HG02678 (cell line): ENCODE measurements around the gene VANGL1.

ENCODE experiments used
- ATAC-seq: cut with Tn5 transposase; IDR thresholded peaks from one replicate; pipeline ENCODE4 v1.9.1; 2021; ENCODE audit warnings: mild to moderate bottlenecking, moderate library complexity; ENCODE audit not compliant: unreplicated experiment

Gene VANGL1

DNA sequence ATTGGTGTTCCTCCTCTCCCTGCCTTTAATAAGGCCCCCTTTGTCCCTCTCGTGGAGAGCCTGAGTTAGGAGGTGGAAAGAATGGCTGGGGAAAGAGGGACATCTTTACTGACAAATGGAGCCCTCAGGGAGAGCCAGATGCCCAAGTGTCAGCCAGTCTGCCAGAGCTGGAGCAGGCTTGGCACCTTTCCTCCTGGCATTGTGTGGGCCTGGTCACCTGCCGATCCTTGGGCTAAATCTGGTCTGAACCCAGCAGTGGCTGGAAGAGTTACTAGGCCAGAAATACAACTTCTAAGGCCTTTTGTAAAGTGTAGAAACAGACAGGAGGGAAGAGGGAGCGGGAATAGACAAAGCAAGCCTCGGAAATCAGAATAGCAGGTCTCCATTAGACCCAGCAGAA lies 24.9 kb downstream of the VANGL1 start:
- ATAC-seq, result no peak

GRCh38 chr1:115668579-115668978 lies 26.8 kb downstream of the VANGL1 start:
- ATAC-seq, result no peak

GRCh38 chr1:115669002-115669673 lies 27.4 kb downstream of the VANGL1 start:
- no peak for ATAC-seq

GRCh38 chr1:115669886-115670285 lies 28.1 kb downstream of the VANGL1 start:
- ATAC-seq, result no peak

- ATAC-seq, result no peak
These were observed 28.9 kb downstream of the VANGL1 start for GRCh38 chr1:115670476-115671175.

DNA sequence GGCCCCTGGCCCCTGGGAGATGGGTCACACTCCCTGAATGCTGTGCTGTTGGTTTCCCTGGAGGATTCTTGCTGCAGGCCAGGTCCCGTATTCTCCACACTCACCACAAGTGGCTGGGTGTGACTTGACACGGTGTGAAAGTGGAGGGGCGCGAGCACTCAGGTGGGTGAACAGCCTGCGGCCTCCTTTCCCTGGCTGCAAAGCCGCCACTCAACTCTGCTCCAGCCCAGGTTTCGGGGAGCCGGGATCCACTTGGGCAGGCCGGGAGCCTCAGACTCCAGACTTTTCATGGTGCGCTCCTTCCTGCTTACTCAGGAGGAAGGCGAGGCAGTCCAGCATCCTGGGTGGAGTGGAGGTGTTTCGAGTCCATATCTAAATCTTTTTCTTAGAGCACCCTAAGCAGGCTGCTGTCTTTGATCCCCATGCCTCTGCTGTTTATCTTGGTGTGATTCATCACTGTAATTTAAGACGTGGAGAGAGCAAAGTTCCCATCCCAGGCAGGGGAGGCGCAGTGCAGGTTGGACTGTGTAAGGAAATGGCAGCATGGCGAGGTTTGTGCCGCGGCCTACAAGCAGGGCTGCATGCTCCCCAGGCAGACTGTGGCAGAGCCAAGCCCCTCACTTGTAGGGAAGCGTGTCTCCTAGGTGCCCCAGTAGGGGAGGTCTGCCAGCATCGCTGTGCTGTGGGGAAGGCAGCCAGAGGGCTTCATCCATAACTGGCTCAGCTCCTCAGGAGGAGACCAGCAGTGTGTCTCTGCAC lies 29.6 kb downstream of the VANGL1 start:
- no peak for ATAC-seq

- no peak for ATAC-seq
These were observed 30.6 kb downstream of the VANGL1 start for GRCh38 chr1:115672224-115673009.

DNA sequence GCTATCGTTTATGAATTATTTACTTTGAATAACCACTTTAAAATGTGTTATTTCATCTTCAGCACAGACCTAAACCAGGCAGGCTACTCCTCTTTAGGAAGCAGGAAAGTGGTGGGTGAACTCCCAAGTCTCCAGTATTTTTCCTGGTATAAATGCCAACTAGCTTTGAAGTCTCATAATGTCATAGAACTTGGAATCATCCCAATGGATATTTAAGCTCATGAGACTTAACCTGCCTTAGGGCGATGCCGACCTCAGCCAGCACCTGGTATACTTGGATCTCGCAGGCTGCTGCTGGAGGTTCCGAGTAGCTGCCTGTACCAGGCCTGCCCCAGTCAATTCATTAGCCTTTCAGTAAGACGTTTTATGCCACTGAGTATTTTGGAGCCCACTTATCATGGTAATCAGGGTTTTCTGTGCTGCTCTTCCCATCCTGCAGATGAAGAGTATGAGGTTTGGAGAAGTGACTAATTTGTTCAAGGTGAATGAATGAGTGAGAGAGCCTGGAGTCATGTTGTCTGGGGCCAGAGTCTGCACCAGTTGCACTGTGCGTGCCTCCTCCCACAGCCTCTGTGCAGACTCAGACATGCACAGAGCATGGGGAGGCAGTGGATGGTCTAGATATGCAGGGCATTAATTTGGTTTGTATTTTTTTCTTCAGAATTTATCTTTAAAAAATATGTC lies 34.9 kb downstream of the VANGL1 start:
- peak; percentile 40 for ATAC-seq

DNA sequence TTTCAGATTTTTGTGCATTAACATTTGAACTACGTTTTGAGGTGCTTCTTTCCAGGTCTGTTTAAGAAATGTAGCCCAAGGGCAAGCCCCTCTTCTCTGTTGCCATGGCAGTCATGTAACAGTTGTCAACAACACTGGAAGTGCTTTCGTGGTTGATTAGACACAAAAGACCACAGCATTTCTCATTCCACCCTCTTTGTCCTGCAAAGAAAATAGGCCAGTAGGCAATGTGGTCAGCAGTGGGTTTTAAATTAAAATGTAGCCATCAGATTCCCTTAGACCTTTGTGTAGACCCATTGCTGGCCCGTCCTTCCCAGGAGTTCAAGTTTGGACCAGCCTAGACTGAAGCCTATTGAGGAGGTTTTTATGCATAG lies 35.4 kb downstream of the VANGL1 start:
- peak; percentile 57 for ATAC-seq

DNA sequence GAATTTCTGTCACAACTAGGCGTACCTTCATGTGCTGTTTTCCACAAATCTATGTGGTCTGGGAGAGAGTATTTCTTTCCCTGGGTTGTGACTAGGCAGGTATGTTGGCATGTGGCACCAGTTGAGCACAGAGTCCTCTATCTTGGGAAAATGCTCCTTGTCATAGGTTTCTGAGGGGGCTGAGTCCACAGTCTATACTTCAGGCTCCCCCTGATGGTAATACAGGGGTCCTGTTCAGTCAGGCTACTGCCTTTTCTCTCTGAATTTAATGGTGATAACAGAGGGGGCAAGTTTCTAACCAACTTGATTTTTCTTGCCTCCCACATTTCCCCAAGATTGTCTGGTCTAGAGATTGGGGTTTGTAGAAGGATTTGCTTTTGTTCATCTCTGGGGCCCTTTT lies 35.8 kb downstream of the VANGL1 start:
- no peak for ATAC-seq

DNA sequence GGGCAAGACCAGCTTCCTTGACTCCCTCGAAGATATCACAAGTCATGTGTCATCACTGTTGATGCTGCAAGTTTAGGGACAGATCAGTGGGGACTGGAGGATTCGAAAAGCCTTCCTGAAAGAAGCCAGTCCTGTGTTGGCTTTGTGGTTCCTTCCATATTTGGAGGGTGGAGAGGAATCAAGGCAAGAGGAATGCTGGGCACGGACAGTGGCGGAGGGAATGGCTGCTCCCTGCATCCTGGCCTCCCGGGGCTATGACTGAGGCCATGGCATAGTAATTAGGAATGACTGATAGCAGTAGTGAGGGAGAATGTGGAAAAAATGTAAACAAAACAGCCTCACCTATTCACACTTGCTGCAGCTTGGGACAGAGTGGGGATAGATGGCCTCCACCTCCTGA lies 36.4 kb downstream of the VANGL1 start:
- no peak for ATAC-seq

GRCh38 chr1:115679141-115679611 lies 37.4 kb downstream of the VANGL1 start:
- no peak for ATAC-seq

DNA sequence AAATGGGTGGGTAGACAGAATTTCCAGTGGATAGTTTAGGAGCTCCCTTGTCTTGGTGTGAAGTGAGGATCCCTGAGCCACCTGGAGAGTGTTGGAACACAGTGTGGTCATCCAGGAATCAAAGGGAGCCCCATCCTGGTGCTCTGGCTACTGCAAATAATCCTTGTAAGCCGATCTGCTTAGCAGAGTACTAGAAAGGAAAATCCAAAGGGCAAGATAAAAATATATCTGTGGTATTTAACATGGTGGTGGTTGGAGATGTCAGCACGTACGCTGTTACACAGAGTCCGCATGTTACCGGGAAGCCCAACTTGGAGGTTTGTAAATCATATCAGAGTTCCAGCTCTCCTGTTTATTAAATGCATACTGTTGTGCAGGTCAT lies 39.0 kb downstream of the VANGL1 start:
- no peak for ATAC-seq

- ATAC-seq, result no peak
These were observed 41.0 kb downstream of the VANGL1 start for GRCh38 chr1:115682792-115683191.

GRCh38 chr1:115685029-115685705 lies 43.4 kb downstream of the VANGL1 start:
- ATAC-seq, result no peak

DNA sequence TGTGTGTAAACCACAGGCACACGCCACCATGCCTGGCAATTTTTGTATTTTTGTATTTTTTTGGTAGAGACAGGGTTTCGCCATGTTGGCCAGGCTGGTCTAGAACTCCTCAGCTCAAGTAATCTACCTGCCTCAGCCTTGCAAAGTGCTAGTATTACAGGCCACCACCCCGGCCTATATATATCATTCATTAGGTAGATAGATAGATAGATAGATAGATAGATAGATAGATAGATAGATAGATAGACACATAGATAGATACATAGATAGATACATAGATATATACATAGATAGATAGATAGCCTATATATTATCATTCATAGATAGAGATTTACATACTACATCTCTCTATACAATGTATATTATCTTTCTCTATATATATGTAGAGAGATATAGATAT lies 46.0 kb downstream of the VANGL1 start:
- no peak for ATAC-seq

GRCh38 chr1:115690972-115691371 lies 49.2 kb downstream of the VANGL1 start:
- ATAC-seq, result no peak

DNA sequence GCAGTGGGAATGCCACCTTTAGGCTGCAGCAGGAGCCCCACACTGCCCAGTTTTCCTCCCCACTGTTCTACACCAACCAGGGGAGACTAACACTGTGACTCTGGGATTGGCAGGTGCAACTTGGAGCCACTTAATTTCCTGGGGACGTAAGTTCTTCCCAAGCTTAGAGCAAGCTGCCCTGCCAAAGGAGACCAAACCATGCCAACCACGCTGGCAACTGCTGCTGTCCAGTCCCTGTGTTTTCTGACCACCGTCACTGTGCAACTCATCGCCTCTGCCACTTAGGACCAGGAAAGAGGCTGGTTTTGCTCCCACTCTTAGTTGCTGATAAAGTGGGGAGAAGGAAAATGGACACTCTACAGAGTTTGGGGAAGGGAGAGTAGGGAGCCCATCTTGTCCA lies 50.5 kb downstream of the VANGL1 start:
- no peak for ATAC-seq

GRCh38 chr1:115694805-115695204 lies 53.0 kb downstream of the VANGL1 start:
- no peak for ATAC-seq

DNA sequence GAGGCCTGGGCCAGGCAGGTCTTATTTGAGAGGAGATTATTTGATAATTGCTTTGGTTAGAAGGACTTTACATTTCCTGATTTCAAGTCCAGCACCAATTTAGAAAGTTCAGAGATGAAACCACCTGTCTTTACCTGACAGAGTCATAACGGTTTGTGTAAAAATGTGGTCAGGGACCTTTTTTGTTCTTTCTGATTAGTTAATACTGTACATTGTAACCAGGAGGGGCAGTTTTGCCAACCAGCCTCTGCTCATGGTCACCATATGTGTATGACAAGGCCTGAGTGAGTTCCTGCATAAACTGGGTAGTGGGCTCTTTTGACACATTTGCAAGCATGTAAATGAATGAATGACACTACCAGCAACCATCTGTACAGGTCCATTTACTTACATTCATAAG lies 55.8 kb downstream of the VANGL1 start:
- ATAC-seq, result no peak
